Measurements from ENCODE around the gene FAM83E.

The FAM83E gene

DNA sequence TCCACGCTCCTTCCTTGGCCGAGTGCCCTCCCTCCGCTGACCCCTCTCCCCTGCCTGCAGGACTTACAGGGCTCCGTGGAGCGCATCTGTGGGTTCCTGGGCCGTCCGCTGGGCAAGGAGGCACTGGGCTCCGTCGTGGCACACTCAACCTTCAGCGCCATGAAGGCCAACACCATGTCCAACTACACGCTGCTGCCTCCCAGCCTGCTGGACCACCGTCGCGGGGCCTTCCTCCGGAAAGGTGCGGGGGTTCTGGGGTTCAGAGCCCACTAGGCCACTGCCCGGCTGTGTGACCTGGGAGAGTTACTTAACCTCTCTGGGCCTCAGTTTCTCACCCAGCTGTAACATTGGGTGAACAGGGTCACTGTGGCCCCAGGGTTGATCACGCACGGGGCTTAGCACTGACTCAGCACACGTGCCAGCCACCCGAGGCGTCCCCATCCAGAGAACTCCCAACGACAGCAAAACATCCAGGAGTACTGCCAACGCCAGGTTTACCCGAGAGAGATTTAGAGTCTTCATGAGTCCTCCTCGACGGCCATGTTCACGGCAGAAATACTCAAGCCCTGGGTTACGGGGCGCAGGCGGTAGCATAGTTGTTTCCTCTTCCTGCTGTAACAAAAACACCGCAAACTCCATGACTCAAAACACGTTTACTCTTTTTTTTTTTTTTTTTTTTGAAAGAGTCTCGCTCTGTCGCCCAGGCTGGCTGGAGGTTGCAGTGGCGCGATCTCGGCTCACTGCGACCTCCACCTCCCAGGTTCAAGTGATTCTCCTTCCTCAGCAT lies 18.0 kb downstream of the FAM83E start:
- TF ChIP-seq CTCF (IDR thresholded peaks at IDR 0.05; ENCODE audit: extremely low read depth, missing control alignments) = no peak
- no peak for DNase-seq (ENCODE audit: low spot score)

GRCh38 chr19:48596237-48596636 lies 18.6 kb downstream of the FAM83E start:
- no peak for TF ChIP-seq CTCF (IDR thresholded peaks at IDR 0.05; ENCODE audit: extremely low read depth, missing control alignments)
- no peak for DNase-seq (ENCODE audit: low spot score)

- no peak for DNase-seq (ENCODE audit: low spot score)
- TF ChIP-seq CTCF (IDR thresholded peaks at IDR 0.05; ENCODE audit: extremely low read depth, missing control alignments) = no peak
These were observed 19.0 kb downstream of the FAM83E start for GRCh38 chr19:48595833-48596232.

- TF ChIP-seq CTCF (IDR thresholded peaks at IDR 0.05; ENCODE audit: extremely low read depth, missing control alignments) = no peak
- no peak for DNase-seq (ENCODE audit: low spot score)
These were observed 19.7 kb downstream of the FAM83E start for GRCh38 chr19:48595171-48595570.

- no peak for DNase-seq (ENCODE audit: low spot score)
- TF ChIP-seq CTCF (IDR thresholded peaks at IDR 0.05; ENCODE audit: extremely low read depth, missing control alignments) = no peak
These were observed 23.9 kb downstream of the FAM83E start for GRCh38 chr19:48591021-48591420.

GRCh38 chr19:48588670-48589401 lies 26.0 kb downstream of the FAM83E start:
- TF ChIP-seq CTCF (IDR thresholded peaks at IDR 0.05; ENCODE audit: extremely low read depth, missing control alignments) = peak; percentile 95
- peak; percentile 86 for DNase-seq (ENCODE audit: low spot score)

DNA sequence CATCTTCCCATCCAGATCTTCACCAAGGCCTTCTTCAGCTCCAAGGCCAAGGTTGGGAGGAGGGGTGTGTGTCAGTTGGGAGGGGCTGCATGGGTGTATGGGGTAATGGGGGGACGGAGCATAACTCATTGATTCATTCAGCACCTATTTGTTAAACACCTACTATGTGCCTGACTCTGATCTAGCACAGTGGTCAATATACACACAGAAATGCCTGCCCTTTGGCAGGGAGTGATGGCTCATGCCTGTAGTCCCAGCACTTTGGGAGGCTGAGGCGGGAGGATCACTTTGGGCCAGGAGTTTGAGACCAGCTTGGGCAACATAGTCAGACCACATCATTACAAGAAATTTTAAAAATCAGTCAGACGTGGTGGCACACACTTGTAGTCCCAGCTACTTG lies 27.5 kb downstream of the FAM83E start:
- DNase-seq (ENCODE audit: low spot score) = no peak

More for the DNA sequence above, 27.5 kb downstream of the FAM83E start:
- TF ChIP-seq CTCF (IDR thresholded peaks at IDR 0.05; ENCODE audit: extremely low read depth, missing control alignments) = no peak
